HG02973 (cell line): ENCODE measurements around the gene KCNMA1.

ENCODE experiments used
- ATAC-seq: cut with Tn5 transposase; IDR thresholded peaks from one replicate; pipeline ENCODE4 v1.9.1; 2021; ENCODE audit warnings: moderate library complexity; ENCODE audit not compliant: unreplicated experiment

The KCNMA1 gene

GRCh38 chr10:76866841-76867586 is 770.6 kb downstream of the KCNMA1 start:
- ATAC-seq = no peak

- ATAC-seq = no peak
Measured at GRCh38 chr10:76864922-76865321, 772.7 kb downstream of the KCNMA1 start.

DNA sequence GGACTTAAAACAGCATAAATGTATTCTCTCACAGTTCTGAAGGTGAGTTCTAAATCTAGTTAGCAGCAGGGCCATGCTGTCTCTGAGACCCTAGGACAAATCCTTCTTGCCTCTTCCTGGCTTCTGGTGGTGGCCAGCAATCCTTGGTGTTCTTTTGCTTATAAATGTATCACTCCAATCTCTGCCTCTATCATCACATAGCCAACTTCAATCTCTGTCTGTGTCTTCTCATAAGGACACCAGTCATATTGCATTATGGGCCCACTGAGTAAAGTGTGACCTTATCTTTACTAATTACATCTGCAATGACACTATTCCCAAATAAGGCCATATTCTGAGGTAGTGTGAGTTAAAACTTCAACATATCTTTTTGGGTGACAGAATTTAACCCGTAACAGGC is 778.9 kb downstream of the KCNMA1 start:
- no peak for ATAC-seq

DNA sequence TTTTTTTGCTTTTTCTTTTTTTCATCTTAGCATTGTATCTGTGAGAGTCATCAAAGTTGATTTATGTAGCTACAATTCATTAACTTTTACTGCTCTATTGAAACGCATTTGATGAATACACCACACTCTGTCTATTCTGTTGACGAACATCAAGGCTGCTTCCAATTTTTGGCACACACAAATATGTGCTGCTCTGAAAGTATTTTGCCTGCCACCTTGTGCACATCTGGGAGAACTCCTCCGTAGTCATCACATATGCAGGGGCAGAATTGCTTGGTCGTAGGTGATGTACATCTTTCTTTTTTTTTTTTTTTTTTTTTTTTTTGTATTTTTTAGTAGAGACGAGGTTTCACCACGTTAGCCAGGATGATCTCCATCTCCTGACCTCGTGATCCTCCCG is 796.8 kb downstream of the KCNMA1 start:
- no peak for ATAC-seq

GRCh38 chr10:76839276-76839675 is 798.3 kb downstream of the KCNMA1 start:
- no peak for ATAC-seq

- ATAC-seq = no peak
Measured at GRCh38 chr10:76830218-76830617, 807.4 kb downstream of the KCNMA1 start.

DNA sequence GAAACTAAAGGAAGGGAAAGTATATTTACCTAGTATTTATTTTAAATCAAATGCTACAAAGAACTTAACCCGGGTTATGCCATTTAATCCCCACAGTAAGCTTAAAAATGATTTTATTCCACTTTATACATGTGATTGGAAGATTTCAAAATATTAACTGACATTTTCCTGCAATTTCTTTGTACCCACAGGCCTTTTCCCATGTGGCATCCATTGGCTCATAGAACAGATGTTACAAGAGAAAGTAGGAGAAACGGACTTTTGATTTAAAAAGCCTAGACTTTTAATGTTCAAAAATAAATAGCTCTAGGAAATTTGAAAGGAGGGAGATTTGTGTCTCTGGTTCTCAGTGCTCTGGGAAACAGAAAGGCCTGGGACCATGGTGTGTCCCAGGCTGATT is 807.9 kb downstream of the KCNMA1 start:
- no peak for ATAC-seq
